OCI-LY7 (cell line): ENCODE results near the gene NINJ2. TPM values are rescaled to one million over a fixed set of nuclear protein-coding genes. Genes with fewer than 3 reads are reported as not detected.

Source experiments
- BruUV-seq: library from RNA; stranded (reverse); fragments of 400-500 nt; replicated peaks from 2 replicates; lab custom pipeline; 2021; lab: Mats Ljungman, UMichigan
- CTCF ChIA-PET: fragments of 300-600 bp; sonication (Branson Sonifier 250); formaldehyde crosslinking; loops from one replicate; lab custom pipeline; 2022; ENCODE audit warnings: antibody characterized with exemption; ENCODE audit not compliant: unreplicated experiment; lab: Charles Lee
- POLR2A ChIA-PET: fragments of 300-600 bp; sonication (Branson Sonifier 250); formaldehyde crosslinking; loops from one replicate; lab custom pipeline; 2022; ENCODE audit warnings: antibody characterized with exemption; lab: Charles Lee
- DNase-seq: peaks from one replicate; pipeline ENCODE4 v3.0.0-alpha.2; 2015; ENCODE audit warnings: low spot score
- H2AFZ ChIP-seq: fragments of 200-600 bp; sonication (generic), shearing (Covaris generic); 2 replicates; pipeline ENCODE4 v1.6.1; 2014; ENCODE audit warnings: mild to moderate bottlenecking, antibody characterized with exemption, low read length, moderate library complexity
- H3K27ac ChIP-seq: fragments of 200-600 bp; sonication (generic); 2 replicates; pipeline ENCODE4 v1.5.1; 2014; ENCODE audit warnings: mixed run types, low read depth, mild to moderate bottlenecking, moderate library complexity, low read length, inconsistent platforms; ENCODE audit not compliant: poor library complexity, severe bottlenecking
- H3K36me3 ChIP-seq: fragments of 200-600 bp; sonication (generic); 2 replicates; pipeline ENCODE4 v1.6.1; 2014; ENCODE audit warnings: mild to moderate bottlenecking, antibody characterized with exemption, low read length, moderate library complexity, mixed read lengths; ENCODE audit not compliant: insufficient read depth
- H3K4me1 ChIP-seq: fragments of 200-600 bp; sonication (generic); 2 replicates; pipeline ENCODE4 v1.5.1; 2014; ENCODE audit warnings: mild to moderate bottlenecking, low read length; ENCODE audit not compliant: insufficient read depth, poor library complexity, severe bottlenecking
- H3K4me2 ChIP-seq: fragments of 200-600 bp; sonication (generic); 2 replicates; pipeline ENCODE4 v1.6.1; 2014; ENCODE audit warnings: mild to moderate bottlenecking, low read length
- H3K4me3 ChIP-seq: fragments of 200-600 bp; sonication (generic); 2 replicates; pipeline ENCODE4 v1.5.1; 2014; ENCODE audit warnings: mild to moderate bottlenecking, low read depth, low read length; ENCODE audit not compliant: poor library complexity, severe bottlenecking
- H3K79me2 ChIP-seq: fragments of 200-600 bp; sonication (generic); 2 replicates; pipeline ENCODE4 v1.6.1; 2016; ENCODE audit warnings: low read depth, mild to moderate bottlenecking, low read length, moderate library complexity, mixed read lengths; ENCODE audit not compliant: insufficient read depth
- H3K9me2 ChIP-seq: fragments of 200-600 bp; sonication (generic); 2 replicates; pipeline ENCODE4 v1.6.1; 2016; ENCODE audit warnings: mild to moderate bottlenecking, low read length, mixed read lengths; ENCODE audit not compliant: insufficient read depth
- H3K9me3 ChIP-seq: fragments of 200-600 bp; sonication (generic); 2 replicates; pipeline ENCODE4 v1.6.1; 2014; ENCODE audit warnings: mild to moderate bottlenecking, mixed run types, low read length, mixed read lengths
- H4K20me1 ChIP-seq: fragments of 200-600 bp; sonication (generic); 2 replicates; pipeline ENCODE4 v1.6.1; 2014; ENCODE audit warnings: mild to moderate bottlenecking, antibody characterized with exemption, low read length, moderate library complexity, mixed read lengths; ENCODE audit not compliant: insufficient read depth
- EZH2phosphoT487 ChIP-seq: fragments of 200-600 bp; sonication (generic); IDR thresholded peaks from 2 replicates; pipeline ENCODE4 v1.6.1; 2018; ENCODE audit warnings: low read depth, borderline replicate concordance, mild to moderate bottlenecking, mixed run types, antibody characterized with exemption, low read length, moderate library complexity, mixed read lengths
- intact Hi-C: fragments of 100-400 bp; cut with micrococcal nuclease; formaldehyde crosslinking; loops from one replicate; pipeline ENCODE4 v1.10.0; 2022; ENCODE audit not compliant: unreplicated experiment
- total RNA-seq, 2 experiments: library from RNA; depleted of rRNA in 1 of 2; stranded (reverse); fragments of >200 nt in 1 of 2; shearing (Covaris generic) in 1 of 2; gene quantifications; 2 replicates each; pipeline ENCODE4 v1.2.3, GENCODE V29; 2014 to 2022
- TF ChIP-seq, protein P1 (sequence below): fragments of 200-600 bp; sonication (generic); conservative IDR thresholded peaks from 2 replicates; pipeline ENCODE4 v1.5.1; 2014; ENCODE audit warnings: mild to moderate bottlenecking, antibody characterized with exemption, low read length, moderate library complexity, mixed read lengths

NINJ2 gene
- total RNA-seq, 2 experiments from 2014 or later: 0.79 to 4.4 TPM

- POLR2A ChIA-PET: interaction anchor here (0.6 kb wide), 1 partner anchor 248 kb away, joined by 5 read pairs; no protein-coding TSS in a partner anchor
These were observed 63.5 kb downstream of the NINJ2 start for GRCh38 chr12:599756-600155.

GRCh38 chr12:597926-598568 lies 65.2 kb downstream of the NINJ2 start:
- TF ChIP-seq EZH2phosphoT487: no peak
- TF ChIP-seq, protein P1, sequence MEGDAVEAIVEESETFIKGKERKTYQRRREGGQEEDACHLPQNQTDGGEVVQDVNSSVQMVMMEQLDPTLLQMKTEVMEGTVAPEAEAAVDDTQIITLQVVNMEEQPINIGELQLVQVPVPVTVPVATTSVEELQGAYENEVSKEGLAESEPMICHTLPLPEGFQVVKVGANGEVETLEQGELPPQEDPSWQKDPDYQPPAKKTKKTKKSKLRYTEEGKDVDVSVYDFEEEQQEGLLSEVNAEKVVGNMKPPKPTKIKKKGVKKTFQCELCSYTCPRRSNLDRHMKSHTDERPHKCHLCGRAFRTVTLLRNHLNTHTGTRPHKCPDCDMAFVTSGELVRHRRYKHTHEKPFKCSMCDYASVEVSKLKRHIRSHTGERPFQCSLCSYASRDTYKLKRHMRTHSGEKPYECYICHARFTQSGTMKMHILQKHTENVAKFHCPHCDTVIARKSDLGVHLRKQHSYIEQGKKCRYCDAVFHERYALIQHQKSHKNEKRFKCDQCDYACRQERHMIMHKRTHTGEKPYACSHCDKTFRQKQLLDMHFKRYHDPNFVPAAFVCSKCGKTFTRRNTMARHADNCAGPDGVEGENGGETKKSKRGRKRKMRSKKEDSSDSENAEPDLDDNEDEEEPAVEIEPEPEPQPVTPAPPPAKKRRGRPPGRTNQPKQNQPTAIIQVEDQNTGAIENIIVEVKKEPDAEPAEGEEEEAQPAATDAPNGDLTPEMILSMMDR: no peak
- Histone ChIP-seq H2AFZ (no peak overlapping the region), H3K9me2 (no peaks in the 10 kb centered on the region), H3K4me3 (no peak overlapping the region), H3K27ac (no peak overlapping the region), H3K4me1 (no peaks in the 10 kb centered on the region), H3K4me2 (no peak overlapping the region), H4K20me1 (no peaks in the 10 kb centered on the region), H3K36me3 (no peaks in the 10 kb centered on the region), H3K9me3 (no peaks in the 10 kb centered on the region), H3K79me2 (no peaks in the 10 kb centered on the region)
- POLR2A ChIA-PET: interaction anchor here (0.5 to 1.2 kb wide), 5 partner anchors 12 to 1561 kb away, joined by 3 to 5 read pairs (median 3); partner anchors contain the start of gene WNK1
- DNase-seq: no peak
- CTCF ChIA-PET: no interaction called here
- intact Hi-C loops: no loop called here
- no TSS peak for BruUV-seq

More at GRCh38 chr12:599756-600155, 63.5 kb downstream of the NINJ2 start:
- Histone ChIP-seq H3K4me2 (no peak overlapping the region), H2AFZ (no peak overlapping the region), H3K9me3 (no peaks in the 10 kb centered on the region), H4K20me1 (no peaks in the 10 kb centered on the region), H3K79me2 (no peaks in the 10 kb centered on the region), H3K4me3 (no peak overlapping the region), H3K27ac (no peak overlapping the region), H3K4me1 (no peaks in the 10 kb centered on the region), H3K36me3 (no peaks in the 10 kb centered on the region), H3K9me2 (no peaks in the 10 kb centered on the region)
- no peak for DNase-seq
- BruUV-seq: no TSS peak
- intact Hi-C loops: no loop called here
- CTCF ChIA-PET: no interaction called here
- TF ChIP-seq EZH2phosphoT487: no peak
- TF ChIP-seq, protein P1: no peak
